Upper lobe of left lung (tissue), 4 donors: ENCODE measurements around the gene SIGLEC12.

Experiments
- CTCF ChIP-seq, 6 experiments: fragments of 450-650 bp in 4 of 6; fragments of 200-600 bp in 2 of 6; sonication (generic) in 2 of 6; IDR thresholded peaks; one replicate each; pipeline ENCODE4 v1.5.1; 2016 to 2019; ENCODE audit warnings: antibody characterized with exemption in 6 of 6
- EP300 ChIP-seq, 4 donors: sonication (generic); formaldehyde crosslinking; IDR thresholded peaks; one replicate each; pipeline ENCODE4 v1.5.1; 2017; ENCODE audit warnings: antibody characterized with exemption in 4 of 4, control low read depth in 2 of 4

GRCh38 chr19:51513968-51514367, 12.4 kb upstream of the SIGLEC12 start:
- TF ChIP-seq EP300 (IDR thresholded peaks at IDR 0.05) = no peak
- TF ChIP-seq CTCF (IDR thresholded peaks at IDR 0.05) = no peak
